Measurements from ENCODE around the gene DEDD2.

DNA sequence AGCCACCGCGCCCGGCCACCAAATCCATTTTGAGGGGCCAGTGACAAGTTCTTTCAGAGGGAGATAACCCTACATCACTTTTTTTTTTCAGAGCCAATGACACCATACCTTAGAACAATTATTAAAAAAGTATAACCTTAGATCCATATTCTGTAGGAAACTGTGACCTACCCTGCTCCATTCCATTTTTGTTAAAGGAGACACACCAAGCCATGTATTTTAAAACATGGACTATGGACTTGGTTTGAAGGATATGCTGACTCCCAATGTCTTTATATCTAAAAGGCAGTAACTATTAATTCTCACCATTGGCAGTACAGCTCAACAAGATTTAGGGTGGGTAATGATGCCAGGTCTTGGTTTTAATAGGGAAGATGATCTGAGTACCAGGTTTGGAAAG, 23.8 kb upstream of the DEDD2 start:
- TF ChIP-seq POLR2A (IDR thresholded peaks at IDR 0.05; ENCODE audit: low read depth, low read length), result no peak
- TF ChIP-seq MYC (IDR thresholded peaks at IDR 0.05; ENCODE audit: low read depth, low read length), result no peak

Measured in endothelial cell of umbilical vein (primary cell).